Ovary (tissue), 3 donors: ENCODE measurements around the gene C2orf74.

Experiments used
- CTCF ChIP-seq, 3 donors: fragments of 450-650 bp in 2 of 3; fragments of 200-600 bp in 1 of 3; IDR thresholded peaks; one replicate each; pipeline versions ENCODE4 v1.5.1 to v1.8.0; 2016 to 2022; ENCODE audit warnings: antibody characterized with exemption in 3 of 3, mild to moderate bottlenecking in 1 of 3
- EP300 ChIP-seq: sonication (generic); formaldehyde crosslinking; IDR thresholded peaks from one replicate; pipeline ENCODE4 v1.6.1; 2017; ENCODE audit warnings: antibody characterized with exemption
- POLR2A ChIP-seq: fragments of 450-650 bp; IDR thresholded peaks from one replicate; pipeline ENCODE4 v1.6.1; 2017; ENCODE audit warnings: antibody characterized with exemption, mild to moderate bottlenecking, moderate library complexity
- donor health status: DM: no; HTN: no; CAD: no.

DNA sequence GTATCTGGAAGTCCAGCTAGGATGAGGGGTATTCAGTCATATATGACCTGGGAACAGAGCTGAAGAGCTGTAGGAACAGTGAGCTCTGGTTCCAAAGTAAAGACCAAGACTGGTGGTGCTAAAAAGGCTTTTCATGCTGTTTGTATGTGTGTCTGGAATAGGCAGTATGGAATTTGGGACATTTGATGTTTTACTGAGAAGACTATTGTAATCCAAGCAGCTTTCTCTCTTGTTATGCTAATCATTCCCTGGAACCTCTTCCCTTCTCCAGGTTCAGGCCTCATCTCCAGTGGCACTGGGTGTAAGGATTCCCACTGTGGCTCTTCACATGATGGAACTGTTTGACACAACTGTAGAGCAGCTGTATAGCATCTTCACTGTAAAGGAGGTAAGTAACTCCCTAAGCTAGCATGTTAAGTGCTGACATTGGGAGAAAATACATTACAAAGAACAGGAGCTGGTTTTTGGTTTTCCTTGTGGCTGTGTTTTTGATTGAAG, 23.3 kb downstream of the C2orf74 start:
- no peak for TF ChIP-seq CTCF (IDR thresholded peaks at IDR 0.05)
- no peak for TF ChIP-seq EP300
- no peak for TF ChIP-seq POLR2A
